K562 (cell line): ENCODE measurements around the gene GHR.

Source experiments
- ARID4B ChIP-seq: sonication (generic); formaldehyde crosslinking; IDR thresholded peaks from 2 replicates; pipeline ENCODE4 v1.8.0; 2022; ENCODE audit warnings: mild to moderate bottlenecking, missing genetic modification reagents
- CTCF ChIP-seq, 3 experiments: IDR thresholded peaks in 2 of 3; conservative IDR thresholded peaks in 1 of 3; 2 replicates each; pipeline ENCODE4 v1.5.1; 2011 to 2012; ENCODE audit warnings: low read length in 3 of 3, mild to moderate bottlenecking in 3 of 3, control low read depth in 2 of 3, improper control_type of control experiment in 1 of 3, inconsistent platforms in 1 of 3, low read depth in 1 of 3, mixed read lengths in 1 of 3, moderate library complexity in 1 of 3; ENCODE audit not compliant: insufficient read depth in 2 of 3
- EHMT2 ChIP-seq: fragments of 450-650 bp; IDR thresholded peaks from 2 replicates; pipeline ENCODE4 v1.6.1; 2018; ENCODE audit warnings: antibody characterized with exemption
- NRF1 ChIP-seq, 2 experiments: fragments of 450-650 bp; IDR thresholded peaks in 1 of 2; conservative IDR thresholded peaks in 1 of 2; 2 replicates each; pipeline ENCODE4 v1.6.1; 2014; ENCODE audit warnings: mild to moderate bottlenecking in 2 of 2
- POLR2A ChIP-seq: fragments of 450-650 bp; conservative IDR thresholded peaks from 2 replicates; pipeline ENCODE4 v1.6.1; 2016
- SP1 ChIP-seq: sonication (generic); formaldehyde crosslinking; IDR thresholded peaks from 2 replicates; pipeline ENCODE4 v1.8.1; 2022; ENCODE audit warnings: mild to moderate bottlenecking, missing genetic modification reagents

GRCh38 chr5:42611437-42611836 lies 188.2 kb downstream of the GHR start:
- TF ChIP-seq POLR2A (no peak), SP1 (CRISPR knock-in tag) (no peak), CTCF (IDR thresholded peaks at IDR 0.05 in 2 of 3, conservative IDR thresholded peaks at IDR 0.05 in 1 of 3; ENCODE audit: insufficient read depth in 2 of 3, low read depth in 1 of 3, low read length in 3 of 3) (no peak), NRF1 (conservative IDR thresholded peaks at IDR 0.05 in 1 of 2, IDR thresholded peaks at IDR 0.05 in 1 of 2) (no peak), ARID4B (CRISPR knock-in tag) (no peak), EHMT2 (no peak)
